HG02623 (cell line): ENCODE results near the gene CNN2.

Experiments used
- ATAC-seq: cut with Tn5 transposase; IDR thresholded peaks from one replicate; pipeline ENCODE4 v1.9.1; 2021; ENCODE audit warnings: moderate library complexity; ENCODE audit not compliant: unreplicated experiment

The CNN2 gene

GRCh38 chr19:1025960-1026782 is at the start of gene CNN2:
CNN2 (plus strand) TSS chr19:1026608; CDS start chr19:1026662, 54 bp downstream.
- ATAC-seq: peak; percentile 51

- no peak for ATAC-seq
Observed at GRCh38 chr19:977058-977464, 49.3 kb upstream of the CNN2 start.

- no peak for ATAC-seq
Observed at GRCh38 chr19:979318-979741, 47.1 kb upstream of the CNN2 start.

GRCh38 chr19:980133-980998 is 46.0 kb upstream of the CNN2 start:
- no peak for ATAC-seq

GRCh38 chr19:982567-983170 is 43.7 kb upstream of the CNN2 start:
- ATAC-seq: no peak

GRCh38 chr19:984165-984967 is 42.0 kb upstream of the CNN2 start, which contains the start of gene WDR18:
WDR18 (plus strand) TSS chr19:984345; CDS start chr19:984354, 9 bp downstream.
- peak; percentile 80 for ATAC-seq

- no peak for ATAC-seq
Observed at GRCh38 chr19:986083-986482, 40.3 kb upstream of the CNN2 start.

GRCh38 chr19:988081-988480 is 38.3 kb upstream of the CNN2 start:
- ATAC-seq: no peak

- no peak for ATAC-seq
Observed at GRCh38 chr19:988510-988909, 37.9 kb upstream of the CNN2 start.

- no peak for ATAC-seq
Observed at GRCh38 chr19:989381-990081, 36.9 kb upstream of the CNN2 start.

GRCh38 chr19:990119-990571 is 36.3 kb upstream of the CNN2 start:
- no peak for ATAC-seq

- no peak for ATAC-seq
Observed at GRCh38 chr19:990746-991145, 35.7 kb upstream of the CNN2 start.

- no peak for ATAC-seq
Observed at GRCh38 chr19:991174-991931, 35.1 kb upstream of the CNN2 start.

GRCh38 chr19:991932-992669 is 34.3 kb upstream of the CNN2 start:
- ATAC-seq: no peak

- ATAC-seq: no peak
Observed at GRCh38 chr19:992670-993055, 33.7 kb upstream of the CNN2 start.

GRCh38 chr19:993361-993830 is 33.0 kb upstream of the CNN2 start:
- no peak for ATAC-seq

- no peak for ATAC-seq
Observed at GRCh38 chr19:993831-994393, 32.5 kb upstream of the CNN2 start.

GRCh38 chr19:994516-994915 is 31.9 kb upstream of the CNN2 start:
- ATAC-seq: no peak
